Erythroblast (primary cell): ENCODE measurements around the gene MYH6.

Source experiments
- GATA1 ChIP-seq: IDR thresholded peaks from 2 replicates; pipeline ENCODE4 v1.6.1; 2011; ENCODE audit warnings: low read depth, mild to moderate bottlenecking, control low read depth, low read length, moderate library complexity
- POLR2A ChIP-seq: IDR thresholded peaks from 2 replicates; pipeline ENCODE4 v1.6.1; 2011; ENCODE audit warnings: mild to moderate bottlenecking, low read length

DNA sequence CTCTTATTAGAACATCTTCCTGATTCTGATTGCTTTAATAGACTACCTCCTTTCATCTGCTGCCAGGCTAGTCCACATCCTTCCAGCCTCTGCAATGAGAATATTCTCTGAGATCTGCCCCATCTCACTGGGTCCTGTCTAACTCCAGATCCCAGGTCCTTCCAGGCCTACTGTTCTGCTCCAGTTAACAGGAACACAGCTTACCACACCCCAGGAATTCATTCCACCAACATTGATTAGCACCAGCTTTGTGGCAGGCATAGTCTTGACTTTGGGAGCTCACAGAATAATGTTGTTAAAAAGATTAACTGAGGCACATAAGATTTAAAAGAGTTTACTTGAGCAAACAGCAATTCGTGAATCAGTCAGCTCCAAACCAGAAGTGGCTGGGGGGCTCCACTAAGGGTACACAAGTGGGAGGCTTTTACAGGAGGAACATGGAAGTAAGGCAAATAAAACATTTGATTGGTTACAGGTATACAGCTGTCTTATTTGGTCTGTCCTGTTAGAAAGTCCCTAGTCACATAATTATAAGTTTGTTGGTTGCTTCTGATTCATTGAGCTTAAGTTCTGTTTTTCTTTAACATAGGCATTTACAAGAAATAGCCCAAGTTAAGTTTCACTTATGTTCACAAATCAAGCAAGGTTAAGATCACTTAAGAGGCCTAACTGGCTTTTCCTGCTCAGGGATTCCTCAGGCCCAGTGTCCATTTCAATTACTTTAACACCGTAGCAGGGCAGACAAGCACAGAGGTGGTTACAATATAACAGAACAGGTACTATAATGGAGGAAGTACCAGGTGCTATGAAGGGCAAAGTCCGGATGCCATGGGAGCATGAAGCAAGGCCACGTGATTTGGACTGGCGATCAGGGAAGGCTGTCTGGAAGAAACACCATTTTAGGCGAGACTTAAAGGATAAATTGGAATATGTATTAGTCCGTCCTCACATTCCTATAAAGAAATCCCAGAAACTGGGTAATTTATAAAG lies 39.6 kb upstream of the MYH6 start:
- TF ChIP-seq POLR2A (no peak), GATA1 (no peak)
